SK-MEL-5 (cell line): ENCODE data around the gene RIT1. TPM values are rescaled to one million over a fixed set of nuclear protein-coding genes. Genes with fewer than 3 reads are reported as not detected.

Experiments
- DNase-seq: peaks from one replicate; pipeline ENCODE4 v3.0.0-alpha.2; 2016; ENCODE audit warnings: low read depth, low spot score
- in situ Hi-C: cut with HindIII; loops from 2 replicates; pipeline ENCODE4 v1.10.0; 2016; ENCODE audit warnings: low sequenced_read_pairs, high pct_unique_total_duplicates, low pct_unique_long_range_greater_than_20kb
- polyA plus RNA-seq, 2 experiments: library from polyadenylated mRNA; depleted of rRNA; stranded (reverse); fragments of >200 nt; gene quantifications; 2 replicates each; pipeline ENCODE4 v1.2.3, GENCODE V29; 2015
- total RNA-seq: library from RNA; depleted of rRNA; stranded (reverse); fragments of >200 nt; shearing (Covaris generic); gene quantifications from 2 replicates; pipeline ENCODE4 v1.2.3, GENCODE V29; 2014; rRNA removed

RIT1 gene, protein sequence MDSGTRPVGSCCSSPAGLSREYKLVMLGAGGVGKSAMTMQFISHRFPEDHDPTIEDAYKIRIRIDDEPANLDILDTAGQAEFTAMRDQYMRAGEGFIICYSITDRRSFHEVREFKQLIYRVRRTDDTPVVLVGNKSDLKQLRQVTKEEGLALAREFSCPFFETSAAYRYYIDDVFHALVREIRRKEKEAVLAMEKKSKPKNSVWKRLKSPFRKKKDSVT
- 18.2 and 21.6 TPM in 2 replicates for total RNA-seq
- polyA plus RNA-seq (2015; cell fraction: cytosol; rRNA removed), result 10.0 and 12.8 TPM in 2 replicates
- 19.9 and 46.4 TPM in 2 replicates for polyA plus RNA-seq (2015; cell fraction: nucleus; rRNA removed)

DNA sequence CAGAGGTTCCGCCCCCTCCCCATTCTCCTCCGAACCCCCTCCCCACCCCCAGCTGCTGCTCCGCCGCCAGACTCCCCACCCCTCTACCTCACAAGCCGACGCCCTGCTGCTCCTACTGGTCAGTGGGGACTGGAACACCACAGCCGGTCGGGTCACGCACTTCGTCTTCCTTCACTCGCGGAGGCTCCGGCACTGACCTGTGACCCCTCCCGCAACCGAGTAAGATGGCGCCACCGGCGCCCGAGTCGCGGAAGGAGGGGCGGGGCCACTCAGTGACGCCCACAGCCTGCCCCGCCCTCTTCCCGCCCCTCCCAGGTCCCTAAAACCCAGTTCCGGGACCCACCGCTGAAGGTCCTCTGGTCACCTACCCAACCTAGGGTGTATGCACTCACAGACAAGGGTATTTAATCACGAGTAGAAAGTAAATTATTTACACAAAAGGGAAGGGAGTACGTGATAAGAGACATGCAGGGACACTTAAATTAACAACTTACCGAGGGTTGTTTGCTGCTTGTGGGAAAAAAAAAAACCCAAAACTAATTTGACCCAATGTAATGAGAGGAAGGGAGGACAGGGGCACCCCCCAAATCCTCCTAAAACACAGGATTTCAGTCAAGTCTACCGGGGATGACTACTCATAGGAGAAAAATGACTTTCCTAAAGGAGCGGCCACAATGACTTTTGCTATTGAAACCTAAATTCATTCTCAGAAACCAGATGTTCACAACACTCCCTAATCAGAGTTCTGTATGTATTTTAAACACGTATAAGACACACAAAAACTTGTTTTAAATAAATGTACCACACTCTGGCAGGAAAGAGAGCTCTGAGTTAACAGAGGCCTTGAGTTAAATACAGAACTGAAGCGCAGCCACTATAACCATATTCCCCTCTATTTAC is at the start of gene RIT1:
Gene RIT1, minus strand, starts transcription at position 194 of the 900 bp plus-strand sequence. CDS start 588 bp downstream, outside the sequence.
- in situ Hi-C loops, result no loop called here

DNA sequence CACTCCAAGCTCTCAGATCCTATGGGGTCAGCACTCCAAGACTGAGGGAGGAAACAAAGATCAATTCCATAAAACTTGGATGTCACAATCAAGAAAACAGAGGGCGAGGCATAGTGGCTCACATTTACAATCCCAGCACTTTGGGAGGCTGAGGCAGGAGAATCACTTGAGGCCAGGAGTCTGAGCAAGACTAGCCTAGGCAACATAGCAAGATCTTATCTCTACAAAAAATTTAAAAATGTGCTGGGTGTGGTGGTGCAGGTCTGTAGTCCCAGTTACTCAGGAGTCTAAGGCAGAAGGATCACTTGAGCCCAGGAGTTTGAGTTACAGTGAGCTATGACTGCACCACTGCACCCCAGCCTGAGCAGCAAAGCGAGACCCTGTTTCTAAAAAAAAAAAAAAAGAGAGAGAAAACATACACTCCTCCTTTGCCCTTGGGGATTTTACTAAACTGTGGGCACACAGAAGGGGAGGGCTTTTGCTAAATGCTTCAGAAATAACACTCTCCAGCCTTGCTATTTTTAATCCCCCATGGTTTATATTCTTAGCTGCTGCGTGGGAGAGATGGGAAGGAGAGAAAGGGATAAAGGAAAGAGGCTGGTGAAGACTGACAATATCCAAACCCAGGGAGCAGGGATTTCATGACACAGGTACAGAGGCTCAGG is 49.1 kb upstream of the RIT1 start:
- in situ Hi-C loops, result no loop called here

More for the DNA sequence above, at the start of gene RIT1:
- DNase-seq, result peak; percentile 76

DNA sequence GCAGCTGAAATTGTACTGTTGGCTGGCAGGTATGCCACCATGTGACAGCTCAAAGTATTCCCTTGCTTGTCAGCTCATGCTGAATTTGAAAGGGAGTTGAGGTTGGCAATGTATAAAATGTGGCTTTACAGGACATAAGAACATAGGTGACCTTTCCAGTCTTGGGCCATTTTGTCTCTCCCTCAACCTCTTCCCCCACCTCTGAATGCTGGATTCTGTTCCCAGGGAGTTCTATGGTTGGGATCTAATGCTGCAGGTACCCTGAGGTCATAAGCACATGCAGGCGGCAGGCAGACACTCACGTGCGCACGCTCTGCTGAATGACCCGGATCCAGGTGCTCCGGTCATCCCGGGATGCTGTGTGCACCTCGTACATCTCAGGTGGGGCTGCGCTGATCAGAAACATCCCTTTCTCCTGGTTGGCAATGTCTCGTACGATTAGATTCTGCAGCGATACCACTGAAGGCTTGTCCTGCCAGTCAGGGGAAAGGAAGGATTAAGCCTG is 46.3 kb upstream of the RIT1 start:
- no peak for DNase-seq
- in situ Hi-C loops, result no loop called here

More for the DNA sequence above, 49.1 kb upstream of the RIT1 start:
- no peak for DNase-seq

DNA sequence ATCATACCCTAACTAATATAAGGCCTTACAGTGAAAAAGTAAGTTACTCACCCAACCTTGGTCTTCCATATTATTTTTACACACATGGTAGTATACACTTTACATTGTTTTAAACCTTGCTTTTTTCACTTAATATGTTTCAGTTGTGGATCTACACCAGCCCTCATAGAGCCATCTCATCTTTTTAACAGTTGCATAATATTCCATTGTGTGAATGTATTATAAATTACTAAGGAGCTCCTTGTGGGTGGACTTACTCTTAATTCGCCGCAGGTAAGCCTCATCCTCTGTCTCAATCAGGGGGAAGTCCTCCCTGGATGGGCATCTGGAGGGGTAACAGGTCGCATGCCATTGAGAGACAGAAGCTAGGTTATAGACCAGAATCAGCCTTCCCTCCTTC is 43.5 kb upstream of the RIT1 start:
- DNase-seq, result no peak
- in situ Hi-C loops, result no loop called here

DNA sequence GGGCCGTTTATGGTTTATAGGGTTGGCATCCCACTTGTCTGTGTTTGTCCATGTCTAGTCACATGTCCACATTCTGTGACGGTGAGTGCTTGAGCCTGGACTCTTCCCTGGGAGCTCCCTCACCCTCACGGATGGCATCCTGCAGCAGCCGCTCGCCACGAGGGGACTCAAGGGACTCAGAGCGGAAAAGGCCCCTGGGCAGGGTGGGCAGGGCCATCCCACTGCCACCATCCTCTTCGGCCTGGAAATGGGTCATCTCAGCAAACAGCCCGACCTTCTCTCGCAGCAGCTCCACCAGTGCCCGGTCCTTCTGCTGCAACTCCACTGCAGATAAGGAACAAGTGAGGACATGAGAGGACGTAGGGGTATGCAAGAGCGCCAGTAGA is 41.3 kb upstream of the RIT1 start:
- in situ Hi-C loops, result no loop called here

DNA sequence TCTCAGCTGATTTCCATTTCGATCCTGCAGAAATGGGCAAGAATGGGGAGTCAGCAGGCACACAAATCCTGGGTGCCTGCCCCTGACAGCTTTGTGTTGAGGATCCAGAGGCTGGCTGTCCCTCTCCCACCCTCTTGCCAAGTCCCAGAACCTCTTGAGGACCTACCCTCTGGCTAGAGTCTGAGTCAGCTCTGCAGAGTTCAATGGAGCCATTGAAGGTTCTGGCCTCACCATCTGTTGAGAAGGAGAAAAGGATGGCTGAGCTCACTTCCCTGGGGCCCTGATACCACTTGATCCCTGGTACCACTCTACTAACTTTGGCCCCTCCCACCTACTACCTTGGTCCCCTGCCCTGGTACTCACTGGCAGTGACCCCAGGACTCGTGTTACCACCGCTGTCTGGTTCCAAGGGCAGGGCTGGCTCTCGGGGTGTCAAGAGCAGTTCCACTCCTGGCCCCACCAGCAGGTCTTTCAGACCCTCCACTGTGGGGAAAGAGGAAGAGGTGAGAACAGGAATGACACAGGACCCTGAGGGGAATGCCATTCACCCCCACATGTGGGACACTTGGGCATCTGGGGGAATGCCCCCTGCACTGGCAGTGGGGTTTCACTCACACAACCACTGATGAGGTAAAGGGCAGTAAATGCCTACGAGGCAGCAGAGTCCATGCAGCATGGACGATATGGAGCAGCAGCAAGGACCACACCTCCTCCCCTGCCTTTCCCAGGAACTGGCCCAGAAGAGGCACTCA is 40.8 kb upstream of the RIT1 start:
- in situ Hi-C loops, result no loop called here
- DNase-seq, result no peak

More for the DNA sequence above, 41.3 kb upstream of the RIT1 start:
- DNase-seq, result no peak

DNA sequence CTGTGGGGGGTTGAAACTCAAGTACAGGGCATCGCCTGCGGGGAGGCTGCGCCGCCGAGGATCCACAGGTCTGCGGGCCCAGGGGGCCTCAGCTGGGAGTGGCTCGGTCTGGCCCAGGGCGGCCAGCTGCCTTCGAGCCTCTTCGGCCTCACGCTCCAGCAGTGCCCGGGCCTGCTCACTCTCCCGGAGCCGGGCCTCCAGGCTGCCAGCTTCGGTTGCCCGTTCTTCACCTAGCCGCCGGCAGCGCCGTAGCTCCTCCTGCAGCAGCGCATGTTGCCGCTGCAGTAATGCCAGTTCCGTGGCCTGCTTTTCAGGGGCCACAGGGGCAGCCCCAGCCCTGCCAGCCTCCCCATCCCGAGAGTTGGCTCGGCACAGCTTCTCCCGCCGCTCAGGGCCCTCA is 39.7 kb upstream of the RIT1 start:
- in situ Hi-C loops, result no loop called here
- DNase-seq, result no peak

DNA sequence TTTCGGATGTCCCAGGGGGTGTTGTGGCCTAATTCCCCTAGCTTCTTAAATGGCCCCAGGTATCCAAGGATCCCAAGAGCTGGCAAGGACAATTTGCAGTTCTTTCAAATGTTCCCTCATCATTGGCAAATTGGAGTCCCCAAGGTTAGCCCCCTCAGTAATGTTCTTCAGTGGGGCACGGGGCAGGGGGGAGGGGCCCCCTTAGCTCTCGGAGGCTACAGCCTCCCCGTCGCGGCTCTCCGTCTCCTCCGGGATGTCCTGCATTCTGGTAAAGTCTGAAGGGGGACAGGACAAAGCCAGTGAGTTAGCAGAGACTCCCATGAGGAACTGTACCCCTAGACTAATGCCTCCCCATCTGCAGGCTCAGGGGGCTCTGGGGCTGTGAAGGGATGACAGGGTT is 36.6 kb upstream of the RIT1 start:
- no peak for DNase-seq
- in situ Hi-C loops, result no loop called here

DNA sequence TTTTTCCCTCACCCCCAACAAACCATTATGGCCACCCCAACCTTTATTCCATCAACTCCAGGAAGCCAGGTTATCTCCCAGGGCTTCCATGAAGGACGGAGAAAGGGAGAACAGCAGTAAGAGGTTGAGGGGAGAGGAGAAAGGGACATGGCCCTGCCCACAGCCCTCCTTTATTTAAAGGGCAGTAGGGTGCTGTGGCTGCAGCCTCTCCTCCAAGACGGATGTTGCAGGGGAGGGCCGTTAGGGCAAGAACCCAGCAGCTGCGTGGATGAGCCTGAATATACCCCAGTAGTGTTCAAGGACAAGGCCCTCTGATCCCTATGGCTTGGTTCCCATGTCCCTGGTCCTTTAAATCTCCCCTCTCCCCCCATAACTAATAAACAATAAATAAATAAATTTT is 36.1 kb upstream of the RIT1 start:
- in situ Hi-C loops, result no loop called here
- no peak for DNase-seq

DNA sequence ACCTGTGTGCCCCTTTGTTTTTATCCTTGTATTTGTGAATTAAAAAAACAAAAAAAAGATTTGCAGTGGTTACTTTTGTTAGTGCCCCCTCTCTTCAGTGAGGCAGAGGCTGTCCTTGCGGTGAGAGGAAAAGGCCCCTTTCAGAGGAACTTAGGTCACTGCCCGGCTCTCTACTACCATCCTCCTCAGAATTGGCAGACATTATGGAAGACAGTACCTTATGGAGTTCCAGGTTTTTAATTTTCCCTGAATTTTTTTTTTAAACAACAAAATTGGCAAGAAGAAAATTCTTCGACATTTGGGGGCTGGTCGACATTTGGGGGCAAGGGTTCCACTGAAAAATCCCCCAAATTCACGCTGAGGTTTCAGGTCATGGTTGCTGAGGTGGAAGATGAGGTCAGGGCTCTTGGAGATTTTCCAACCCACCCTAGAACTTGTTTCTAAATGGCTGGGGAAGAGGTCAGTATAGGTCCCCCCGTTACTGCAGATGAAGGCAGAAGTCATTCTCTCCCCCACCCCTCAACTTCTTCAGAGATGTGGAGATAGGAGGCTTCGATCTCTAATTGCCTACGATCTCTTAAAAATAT is 35.6 kb upstream of the RIT1 start:
- in situ Hi-C loops, result no loop called here
- DNase-seq, result no peak

DNA sequence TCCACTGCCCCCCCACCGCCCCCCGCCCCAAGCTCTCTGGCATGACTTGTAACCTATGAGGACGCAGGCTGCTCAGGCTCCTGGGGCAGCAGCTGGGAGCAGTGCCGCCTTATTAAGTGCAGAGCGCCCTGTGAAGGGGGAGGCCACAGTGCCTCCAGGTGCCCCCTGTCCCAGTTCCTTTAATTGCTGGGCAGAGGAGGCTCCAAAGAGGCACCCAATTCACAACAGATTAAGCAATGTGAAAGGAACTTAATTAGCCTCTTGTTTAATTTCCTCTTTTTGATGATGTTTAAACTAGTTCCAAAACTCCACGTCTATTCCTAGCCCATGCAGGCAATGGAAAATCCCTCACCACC is 33.3 kb upstream of the RIT1 start:
- DNase-seq, result no peak
- in situ Hi-C loops, result no loop called here

DNA sequence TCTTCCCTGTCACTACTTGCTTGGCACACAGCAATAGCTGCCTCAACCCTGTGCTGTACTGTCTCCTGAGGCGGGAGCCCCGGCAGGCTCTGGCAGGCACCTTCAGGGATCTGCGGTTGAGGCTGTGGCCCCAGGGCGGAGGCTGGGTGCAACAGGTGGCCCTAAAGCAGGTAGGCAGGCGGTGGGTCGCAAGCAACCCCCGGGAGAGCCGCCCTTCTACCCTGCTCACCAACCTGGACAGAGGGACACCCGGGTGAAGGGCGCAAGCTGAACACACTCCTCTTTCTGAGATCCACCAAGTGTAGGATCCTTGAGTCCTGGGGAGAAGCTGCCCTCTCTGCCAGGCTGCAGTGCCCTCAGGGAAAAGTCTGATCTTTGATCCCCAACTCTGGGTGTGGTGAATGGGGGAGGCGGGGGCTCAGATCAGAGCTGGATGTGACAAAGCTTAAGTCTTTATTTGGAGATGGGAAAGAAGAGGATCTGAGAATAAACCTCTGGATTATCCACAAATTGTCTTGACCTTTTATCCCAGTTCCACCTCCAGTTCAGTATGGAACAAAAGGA is 31.5 kb upstream of the RIT1 start:
- in situ Hi-C loops, result no loop called here
- no peak for DNase-seq

DNA sequence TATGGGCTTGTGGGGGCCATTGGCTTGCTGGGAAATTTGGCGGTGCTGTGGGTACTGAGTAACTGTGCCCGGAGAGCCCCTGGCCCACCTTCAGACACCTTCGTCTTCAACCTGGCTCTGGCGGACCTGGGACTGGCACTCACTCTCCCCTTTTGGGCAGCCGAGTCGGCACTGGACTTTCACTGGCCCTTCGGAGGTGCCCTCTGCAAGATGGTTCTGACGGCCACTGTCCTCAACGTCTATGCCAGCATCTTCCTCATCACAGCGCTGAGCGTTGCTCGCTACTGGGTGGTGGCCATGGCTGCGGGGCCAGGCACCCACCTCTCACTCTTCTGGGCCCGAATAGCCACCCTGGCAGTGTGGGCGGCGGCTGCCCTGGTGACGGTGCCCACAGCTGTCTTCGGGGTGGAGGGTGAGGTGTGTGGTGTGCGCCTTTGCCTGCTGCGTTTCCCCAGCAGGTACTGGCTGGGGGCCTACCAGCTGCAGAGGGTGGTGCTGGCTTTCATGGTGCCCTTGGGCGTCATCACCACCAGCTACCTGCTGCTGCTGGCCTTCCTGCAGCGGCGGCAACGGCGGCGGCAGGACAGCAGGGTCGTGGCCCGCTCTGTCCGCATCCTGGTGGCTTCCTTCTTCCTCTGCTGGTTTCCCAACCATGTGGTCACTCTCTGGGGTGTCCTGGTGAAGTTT is 30.8 kb upstream of the RIT1 start:
- in situ Hi-C loops, result no loop called here
- no peak for DNase-seq

DNA sequence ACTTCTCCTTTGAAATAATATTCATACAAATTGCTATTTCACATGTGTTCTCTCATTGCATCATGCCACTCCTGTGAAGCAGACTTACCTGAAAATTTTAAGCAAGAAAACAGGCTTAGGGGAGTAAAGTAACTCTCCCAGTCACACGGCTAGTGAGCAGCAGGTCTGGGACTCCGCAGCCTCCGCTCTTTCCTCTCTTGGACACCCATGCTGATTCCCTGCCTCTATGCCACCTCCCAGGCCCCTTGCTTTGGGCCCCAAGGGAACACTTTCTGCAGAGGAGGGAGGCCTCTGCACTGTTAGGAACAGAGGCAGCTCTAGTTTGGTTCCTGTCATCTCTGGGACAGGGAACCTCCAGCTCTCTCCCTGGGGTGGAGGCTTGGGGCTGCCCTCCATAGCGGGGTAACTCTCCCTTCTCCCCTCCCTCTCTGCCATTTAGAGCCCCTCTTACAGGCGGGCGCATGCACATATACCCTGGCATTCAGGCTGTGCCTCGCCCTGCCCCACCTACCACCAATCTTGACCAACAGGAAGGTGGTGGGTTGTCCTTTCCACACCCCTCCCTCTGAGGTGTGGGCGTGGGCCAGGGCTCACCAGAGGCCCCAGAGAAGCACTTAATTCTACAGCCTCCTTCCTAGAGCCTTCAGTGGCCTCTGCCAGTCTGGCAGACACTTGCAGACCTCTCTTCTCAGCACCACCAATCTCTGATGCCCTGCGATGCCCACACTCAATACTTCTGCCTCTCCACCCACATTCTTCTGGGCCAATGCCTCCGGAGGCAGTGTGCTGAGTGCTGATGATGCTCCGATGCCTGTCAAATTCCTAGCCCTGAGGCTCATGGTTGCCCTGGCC is 30.1 kb upstream of the RIT1 start, which contains the start of gene RXFP4:
Gene RXFP4, plus strand, starts transcription at position 646 of the 852 bp plus-strand sequence. Its CDS starts 72 bp downstream, at position 718.
- DNase-seq, result peak; percentile 46
- in situ Hi-C loops, result no loop called here

DNA sequence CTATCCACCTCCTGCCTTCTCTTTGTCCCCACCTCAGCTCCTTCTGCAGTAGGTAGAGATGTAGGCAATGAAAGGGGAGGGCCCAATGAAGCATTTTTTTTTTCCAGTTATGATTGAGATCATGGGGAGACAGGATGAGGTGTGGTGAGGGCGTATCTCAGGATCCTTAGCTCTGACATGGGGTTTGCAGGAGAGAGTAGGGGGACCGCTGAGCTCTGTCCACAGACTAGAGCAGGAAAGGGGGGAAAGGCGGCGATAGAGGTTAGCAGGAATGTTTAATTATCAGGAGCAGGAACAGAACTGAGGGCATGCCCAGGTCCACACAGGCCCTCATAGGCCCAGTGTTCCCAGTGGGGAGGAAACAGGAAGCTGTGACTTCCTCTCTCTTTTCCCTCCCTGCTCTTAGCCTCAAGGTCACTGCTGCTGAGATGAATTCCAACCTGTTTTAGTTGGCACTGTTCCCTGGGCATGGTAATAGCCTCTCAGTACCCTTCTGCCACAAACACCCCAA is 29.4 kb upstream of the RIT1 start:
- in situ Hi-C loops, result no loop called here
- DNase-seq, result peak; percentile 44
